Lung (tissue), 12 donors: ENCODE data around the gene VAMP8. TPM values are rescaled to one million over a fixed set of nuclear protein-coding genes. Genes with fewer than 3 reads are reported as not detected.

Experiments used
- ATAC-seq: fragments of 200-7000 bp; cut with Tn5 transposase; one replicate; pipeline ENCODE4 v1.9.1; 2020; ENCODE audit warnings: moderate number of reproducible peaks; ENCODE audit not compliant: insufficient read depth, low FRiP score
- DNase-seq, 3 donors: peaks; one replicate each; pipeline ENCODE4 v3.0.0-alpha.2; 2013 to 2017
- H3K27ac ChIP-seq, 2 donors: one replicate each; pipeline ENCODE4 v1.5.1; 2013; ENCODE audit warnings: mild to moderate bottlenecking in 2 of 2, moderate library complexity in 2 of 2, control low read depth in 1 of 2, inconsistent platforms in 1 of 2, low read depth in 1 of 2, low read length in 1 of 2
- H3K27me3 ChIP-seq, 3 donors: one replicate each; pipeline ENCODE4 v1.5.1; 2013; ENCODE audit warnings: low read length in 2 of 3; ENCODE audit not compliant: control insufficient read depth in 3 of 3, insufficient read depth in 3 of 3
- H3K36me3 ChIP-seq, 4 donors: one replicate each; pipeline ENCODE4 v1.5.1; 2013; ENCODE audit warnings: low read length in 4 of 4, mild to moderate bottlenecking in 1 of 4, moderate library complexity in 1 of 4; ENCODE audit not compliant: control insufficient read depth in 4 of 4, insufficient read depth in 4 of 4
- H3K4me1 ChIP-seq, 5 donors: one replicate each; pipeline ENCODE4 v1.5.1; 2013; ENCODE audit warnings: low read length in 5 of 5, mild to moderate bottlenecking in 2 of 5, moderate library complexity in 1 of 5; ENCODE audit not compliant: control insufficient read depth in 5 of 5, insufficient read depth in 5 of 5
- H3K4me3 ChIP-seq: one replicate; pipeline ENCODE4 v1.5.1; 2013; ENCODE audit warnings: mild to moderate bottlenecking, control low read depth, moderate library complexity
- H3K9ac ChIP-seq, 2 donors: one replicate each; pipeline ENCODE4 v1.5.1; 2013; ENCODE audit warnings: low read length in 2 of 2, control low read depth in 1 of 2; ENCODE audit not compliant: insufficient read depth in 1 of 2
- H3K9me3 ChIP-seq, 4 donors: one replicate each; pipeline ENCODE4 v1.5.1; 2013; ENCODE audit warnings: low read length in 3 of 4, mild to moderate bottlenecking in 1 of 4, moderate library complexity in 1 of 4; ENCODE audit not compliant: control insufficient read depth in 4 of 4, insufficient read depth in 3 of 4
- CTCF ChIP-seq: IDR thresholded peaks from 2 replicates; pipeline ENCODE4 v1.5.1; 2012; ENCODE audit warnings: mild to moderate bottlenecking; ENCODE audit errors: control extremely low read depth, extremely low read depth
- WGBS, 2 donors: extraction: QIAGEN DNeasy Blood & Tissue Kit; methylation state at CpG; one replicate each; pipeline ENCODE4 v1.1.7; 2013; 5-methylcytosine and 5-hydroxymethylcytosine counted together
- polyA plus RNA-seq, 2 donors: library from polyadenylated mRNA; stranded (reverse); fragments of 200-250 nt; gene quantifications; one replicate each; pipeline ENCODE4 v1.2.1, GENCODE V29; 2013
- total RNA-seq, 2 donors: library from RNA; depleted of rRNA in 1 of 2; stranded (reverse); fragments of >200 nt in 1 of 2; gene quantifications; one replicate each; pipeline ENCODE4 v1.2.1, GENCODE V29; 2014 to 2021
- donor health status: control.
- donor health status: control.
- donor health status: Bipolar disorder and iron deficiency.
- donor health status: healthy.
- donor health status: DM: yes; HTN: yes; CAD: no.

VAMP8 gene
- total and polyA plus RNA-seq, 4 donors: 64.0 to 626 (median 320) TPM

- Histone ChIP-seq H3K4me3 (no peak overlapping the region), H3K27me3 (no peaks in the 10 kb centered on the region), H3K9me3 (no peaks in the 10 kb centered on the region), H3K36me3 (peaks cover 12 to 64% (median 34%) of the 10 kb centered on the region in 4 donors), H3K9ac (no peak overlapping the region), H3K4me1 (no peaks in the 10 kb centered on the region), H3K27ac (no peak overlapping the region)
- TF ChIP-seq CTCF: peak; percentile 93
- WGBS, 2 donors: 68 to 72% methylated on average over 9 of the region's 9 CpGs
- DNase-seq: peak; percentile 82 to 84 (median 83)
- ATAC-seq: peak; percentile 68
These were observed 25.4 kb upstream of the VAMP8 start for GRCh38 chr2:85551698-85552678.

- Histone ChIP-seq H3K27me3 (no peaks in the 10 kb centered on the region), H3K4me3 (no peak overlapping the region), H3K9ac (no peak overlapping the region), H3K27ac (no peak overlapping the region), H3K4me1 (no peaks in the 10 kb centered on the region), H3K36me3 (peaks cover 12 to 67% (median 34%) of the 10 kb centered on the region in 4 donors), H3K9me3 (no peaks in the 10 kb centered on the region)
- no peak for TF ChIP-seq CTCF
- DNase-seq: no peak
- WGBS, 2 donors: 76 to 82% methylated on average over 6 of the region's 6 CpGs
- no peak for ATAC-seq
These were observed 24.2 kb upstream of the VAMP8 start for GRCh38 chr2:85553184-85553583.

GRCh38 chr2:85554980-85555612, 22.3 kb upstream of the VAMP8 start:
- H3K36me3 ChIP-seq: peaks cover 8 to 65% (median 35%) of the 10 kb centered on the region in 4 donors
- TF ChIP-seq CTCF: no peak

More at GRCh38 chr2:85554980-85555612, 22.3 kb upstream of the VAMP8 start:
- WGBS, 2 donors: 93 to 96% methylated on average over 3 of the region's 3 CpGs
- H3K27ac ChIP-seq: no peak overlapping the region
- no peaks in the 10 kb centered on the region for H3K27me3 ChIP-seq
- no peak overlapping the region for H3K4me3 ChIP-seq
- no peak for DNase-seq
- H3K4me1 ChIP-seq: peaks cover 0 to 6% (median 0%) of the 10 kb centered on the region in 5 donors
- ATAC-seq: no peak
- no peak overlapping the region for H3K9ac ChIP-seq
- no peaks in the 10 kb centered on the region for H3K9me3 ChIP-seq
